Measurements from ENCODE around the gene CLCN5.

- TF ChIP-seq CTCF (IDR thresholded peaks at IDR 0.05; ENCODE audit: insufficient read depth, low read length, poor library complexity, severe bottlenecking) (no peak), EZH2phosphoT487 (conservative IDR thresholded peaks at IDR 0.05; ENCODE audit: low read length) (no peak)
Observed at GRCh38 chrX:50106051-50106675, 183.8 kb downstream of the CLCN5 start.

Data from SU-DHL-6 (cell line).